Measurements from ENCODE around the gene HPS1.

Gene HPS1

GRCh38 chr10:98403812-98404504 lies 42.8 kb downstream of the HPS1 start:
- Histone ChIP-seq H3K36me3 (ENCODE audit: control insufficient read depth, low read length) (no peaks in the 10 kb centered on the region), H3K4me1 (ENCODE audit: control insufficient read depth, low read length) (no peaks in the 10 kb centered on the region), H3K4me3 (ENCODE audit: low read length) (no peak overlapping the region), H3K79me2 (ENCODE audit: control insufficient read depth, low read length) (no peaks in the 10 kb centered on the region), H3K4me2 (ENCODE audit: low read length) (no peak overlapping the region), H3F3A (ENCODE audit: control insufficient read depth, insufficient read depth) (no peaks in the 10 kb centered on the region), H3K27ac (ENCODE audit: low read depth, low read length) (no peak overlapping the region), H3K27me3 (ENCODE audit: control insufficient read depth, low read length) (peaks cover 6% of the 10 kb centered on the region), H4K20me1 (ENCODE audit: control insufficient read depth, insufficient read depth, low read depth, low read length) (no peaks in the 10 kb centered on the region), H3K9me3 (ENCODE audit: control insufficient read depth, insufficient read depth, low read length) (no peaks in the 10 kb centered on the region), H3K9me2 (replicated peaks; ENCODE audit: control insufficient read depth, low read length) (no peaks in the 10 kb centered on the region)
- TF ChIP-seq CTCF (IDR thresholded peaks at IDR 0.05; ENCODE audit: low read depth, low read length, poor library complexity, severe bottlenecking) (no peak), EZH2phosphoT487 (IDR thresholded peaks at IDR 0.05; ENCODE audit: borderline replicate concordance, low read length) (no peak)

DNA sequence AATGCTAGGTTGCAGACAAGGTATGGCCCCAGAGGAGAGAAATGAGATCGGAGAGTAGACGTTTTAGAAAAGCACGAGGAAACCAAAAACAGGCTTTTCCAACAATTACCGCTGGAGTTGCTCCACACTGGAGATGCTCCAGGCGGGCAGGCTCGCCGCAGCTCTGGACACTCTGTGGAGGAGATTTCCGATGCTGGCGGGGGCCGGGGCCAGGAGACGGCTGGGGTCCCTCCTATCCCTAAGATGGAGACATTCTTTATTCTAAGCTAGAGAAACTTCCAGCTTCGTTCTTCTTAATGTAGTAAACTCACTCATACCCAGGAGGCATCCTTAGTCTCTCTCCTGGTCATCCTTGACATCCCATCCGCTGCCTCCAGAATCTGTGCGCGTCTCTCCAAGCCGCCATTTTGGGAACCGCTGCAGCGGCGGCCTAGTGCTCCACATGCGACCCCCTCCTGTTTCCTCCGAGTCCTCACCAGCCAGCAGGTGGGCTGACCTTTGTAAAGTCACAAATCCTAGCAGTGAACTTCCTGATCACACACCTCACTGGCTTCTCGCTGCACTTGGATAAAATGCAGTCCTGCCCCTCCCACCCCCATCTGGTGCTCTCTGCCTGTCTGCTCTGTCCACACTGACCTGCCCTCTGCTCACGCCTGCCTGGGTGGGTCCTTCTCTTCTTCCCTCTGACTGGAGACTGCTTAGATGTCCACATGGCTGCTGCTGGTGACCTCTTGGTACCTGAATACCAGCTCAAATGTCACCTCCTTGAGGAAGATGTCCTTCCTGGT lies 43.6 kb downstream of the HPS1 start:
- no peaks in the 10 kb centered on the region for H3K36me3 ChIP-seq (ENCODE audit: control insufficient read depth, low read length)

DNA sequence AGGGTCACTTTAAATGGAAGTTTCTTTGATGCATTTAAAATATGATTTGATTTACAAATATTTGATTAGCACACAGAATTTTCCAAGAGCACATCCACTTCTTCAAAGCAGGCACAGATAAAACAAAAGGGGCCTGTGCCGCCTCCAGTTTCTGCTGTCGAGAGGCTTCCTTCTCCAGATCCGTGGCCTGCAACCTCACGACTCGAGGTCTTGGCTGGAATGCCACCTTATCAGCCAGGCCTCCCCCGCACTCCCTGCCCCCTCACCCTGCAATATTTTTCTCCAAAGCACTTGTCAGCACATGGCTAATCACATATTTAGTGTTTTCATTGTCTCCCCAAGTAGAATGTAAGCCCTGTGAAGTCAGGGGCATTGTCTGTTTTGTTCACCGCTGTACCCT lies 44.3 kb downstream of the HPS1 start:
- no peaks in the 10 kb centered on the region for H3F3A ChIP-seq (ENCODE audit: control insufficient read depth, insufficient read depth)
- H3K9me2 ChIP-seq (replicated peaks; ENCODE audit: control insufficient read depth, low read length), result no peaks in the 10 kb centered on the region
- no peaks in the 10 kb centered on the region for H3K9me3 ChIP-seq (ENCODE audit: control insufficient read depth, insufficient read depth, low read length)
- TF ChIP-seq EZH2phosphoT487 (IDR thresholded peaks at IDR 0.05; ENCODE audit: borderline replicate concordance, low read length) (no peak), CTCF (IDR thresholded peaks at IDR 0.05; ENCODE audit: low read depth, low read length, poor library complexity, severe bottlenecking) (no peak)
- H4K20me1 ChIP-seq (ENCODE audit: control insufficient read depth, insufficient read depth, low read depth, low read length), result no peaks in the 10 kb centered on the region
- no peak overlapping the region for H3K4me3 ChIP-seq (ENCODE audit: low read length)
- H3K4me1 ChIP-seq (ENCODE audit: control insufficient read depth, low read length), result no peaks in the 10 kb centered on the region
- H3K79me2 ChIP-seq (ENCODE audit: control insufficient read depth, low read length), result no peaks in the 10 kb centered on the region
- no peaks in the 10 kb centered on the region for H3K36me3 ChIP-seq (ENCODE audit: control insufficient read depth, low read length)
- peaks cover 6% of the 10 kb centered on the region; the same call in 1 of the 2 replicates for H3K27me3 ChIP-seq (ENCODE audit: control insufficient read depth, low read length)
- H3K27ac ChIP-seq (ENCODE audit: low read depth, low read length), result no peak overlapping the region
- H3K4me2 ChIP-seq (ENCODE audit: low read length), result no peak overlapping the region

More for the DNA sequence above, 43.6 kb downstream of the HPS1 start:
- Histone ChIP-seq H3K4me2 (ENCODE audit: low read length) (no peak overlapping the region), H3F3A (ENCODE audit: control insufficient read depth, insufficient read depth) (no peaks in the 10 kb centered on the region), H3K4me1 (ENCODE audit: control insufficient read depth, low read length) (no peaks in the 10 kb centered on the region), H3K79me2 (ENCODE audit: control insufficient read depth, low read length) (no peaks in the 10 kb centered on the region), H3K9me2 (replicated peaks; ENCODE audit: control insufficient read depth, low read length) (no peaks in the 10 kb centered on the region), H3K4me3 (ENCODE audit: low read length) (no peak overlapping the region), H3K9me3 (ENCODE audit: control insufficient read depth, insufficient read depth, low read length) (no peaks in the 10 kb centered on the region), H3K27me3 (ENCODE audit: control insufficient read depth, low read length) (peaks cover 6% of the 10 kb centered on the region; the same call in 1 of the 2 replicates), H3K27ac (ENCODE audit: low read depth, low read length) (no peak overlapping the region), H4K20me1 (ENCODE audit: control insufficient read depth, insufficient read depth, low read depth, low read length) (no peaks in the 10 kb centered on the region)
- TF ChIP-seq EZH2phosphoT487 (IDR thresholded peaks at IDR 0.05; ENCODE audit: borderline replicate concordance, low read length), result no peak
- no peak for TF ChIP-seq CTCF (IDR thresholded peaks at IDR 0.05; ENCODE audit: low read depth, low read length, poor library complexity, severe bottlenecking)

Measured in DOHH2 (cell line).